Stimulated activated CD4-positive, alpha-beta T cell treated with anti-CD3 and anti-CD28 coated beads, TNF-alpha, amount 100 ng/mL, for 24 hours (primary cell): ENCODE results near the gene SYT1.
"Not testable (repeated sequence)": the region's sequence is repeated elsewhere in the genome, so short reads cannot be mapped to it uniquely, and the experiment has no call there.

Source experiments
- DNase-seq, 3 experiments: peaks; one replicate each; pipeline ENCODE4 v3.0.0-alpha.2; 2020; ENCODE audit warnings: low read depth in 3 of 3

SYT1 gene

GRCh38 chr12:79140711-79141110, 276.1 kb downstream of the SYT1 start:
- DNase-seq: no peak

- DNase-seq: no peak
These were observed 277.2 kb downstream of the SYT1 start for GRCh38 chr12:79141776-79142175.

DNA sequence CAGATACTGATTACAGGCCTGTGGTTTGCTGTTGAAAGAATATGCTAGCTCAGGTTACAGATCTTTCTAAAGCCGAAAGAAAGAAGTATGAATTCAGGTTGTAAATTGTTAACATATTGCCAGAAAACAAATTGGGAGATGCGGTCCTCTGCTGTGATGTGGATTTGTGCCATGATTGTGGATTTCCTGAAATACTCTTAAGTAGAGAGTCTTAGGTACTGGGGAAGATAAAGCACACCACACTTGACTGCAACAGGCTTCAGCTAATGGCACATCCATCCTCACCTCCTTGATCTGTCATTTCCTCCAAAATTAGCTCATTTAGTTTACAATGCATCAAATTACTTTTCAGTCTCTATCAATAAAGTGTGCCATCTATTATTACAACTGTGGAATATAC, 279.2 kb downstream of the SYT1 start:
- no peak for DNase-seq

DNA sequence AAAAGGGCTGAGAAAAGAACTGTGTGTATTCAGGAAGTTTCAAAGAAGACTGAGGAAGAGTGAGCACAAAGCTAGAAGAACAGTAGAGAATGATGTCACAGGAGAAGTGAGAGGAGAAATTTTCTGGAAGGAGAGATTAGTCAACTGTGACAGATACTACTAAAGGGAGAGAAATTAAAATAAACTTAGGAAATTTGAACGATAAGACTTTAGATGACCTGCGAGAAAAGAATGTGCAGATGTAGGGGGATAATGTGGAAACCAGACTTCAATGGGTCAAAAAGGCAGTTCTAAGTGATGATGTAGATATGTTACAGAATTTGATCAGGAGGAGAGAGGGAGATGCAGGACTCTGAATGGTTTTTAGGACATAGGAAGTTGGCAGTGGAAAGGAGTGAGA, 287.4 kb downstream of the SYT1 start:
- no peak for DNase-seq

DNA sequence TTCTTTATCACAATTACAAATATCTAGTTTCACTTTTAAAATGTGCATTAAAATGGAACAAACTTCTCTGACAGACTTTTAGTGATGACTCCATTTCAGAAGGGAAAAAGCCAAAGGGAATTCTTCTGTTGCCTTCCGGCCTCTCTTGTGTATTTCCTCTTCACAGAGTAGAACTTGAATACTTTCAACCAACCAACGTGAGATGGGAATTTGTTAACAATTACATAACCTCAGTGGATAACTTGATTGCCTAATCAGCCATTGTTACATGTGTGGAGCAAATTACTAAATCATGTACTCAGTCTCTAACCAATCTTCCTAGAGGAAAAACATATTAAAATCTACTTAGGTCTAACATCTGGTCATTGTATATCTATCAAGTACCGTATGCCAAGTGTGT, 291.1 kb downstream of the SYT1 start:
- DNase-seq: no peak

GRCh38 chr12:79156846-79157463, 292.4 kb downstream of the SYT1 start:
- DNase-seq: no peak

DNA sequence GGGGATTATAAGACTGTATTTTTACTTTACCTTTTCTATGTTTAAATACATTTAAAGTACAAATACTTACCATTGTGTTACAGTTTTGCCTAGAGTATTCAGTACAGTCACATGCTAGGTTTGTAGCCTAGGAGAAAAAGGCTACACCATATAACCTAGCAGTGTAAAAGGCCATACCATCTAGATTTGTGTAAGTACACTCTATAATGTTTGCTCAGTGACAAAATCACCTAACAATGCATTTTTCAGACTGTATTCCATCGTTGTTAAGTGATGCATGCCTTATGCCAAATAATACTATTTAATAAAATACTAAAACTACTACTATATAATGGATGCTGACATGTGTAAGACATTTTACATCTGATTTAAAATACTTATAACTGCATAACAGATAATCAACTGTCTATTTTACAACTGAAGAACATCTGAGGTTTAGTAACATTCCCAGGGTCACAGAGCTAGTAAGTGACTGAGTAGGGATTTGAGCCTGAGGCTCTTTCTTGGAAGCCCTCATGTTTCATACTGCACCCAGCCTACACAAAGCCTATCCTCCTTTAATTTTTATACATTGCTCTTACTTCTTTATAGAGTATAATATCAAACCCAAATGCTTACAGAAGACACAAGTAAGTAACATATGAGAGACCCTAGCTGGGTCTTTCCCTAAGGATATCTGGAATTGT, 296.8 kb downstream of the SYT1 start:
- no peak for DNase-seq

DNA sequence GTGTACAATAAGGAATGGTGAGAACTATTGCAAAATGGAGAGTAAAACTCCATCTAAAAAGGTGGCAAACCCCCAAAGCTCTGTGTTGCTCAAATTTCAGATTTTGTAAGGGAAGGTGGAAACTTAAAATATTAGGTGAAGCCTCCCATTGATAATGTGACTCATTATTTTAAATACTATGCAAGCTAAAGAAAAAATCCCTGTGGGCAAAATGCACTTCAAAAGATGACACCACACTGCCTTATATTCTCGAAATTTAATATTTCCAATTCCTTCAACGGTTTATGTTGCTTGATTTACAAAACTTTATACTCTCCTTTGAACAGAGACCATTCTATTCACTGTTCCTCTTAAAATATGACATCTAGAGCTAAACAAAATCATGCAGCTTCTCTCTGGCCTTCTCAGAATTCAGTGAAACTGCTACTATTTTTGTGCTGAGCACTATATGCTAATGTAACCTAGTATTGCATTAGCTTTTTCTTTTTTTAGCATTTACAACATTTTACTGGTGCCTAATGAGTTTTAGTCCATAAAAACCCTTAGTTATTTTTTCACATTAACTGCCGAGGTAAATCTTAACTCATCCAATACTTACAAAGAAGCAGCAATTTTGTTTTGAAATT, 297.7 kb downstream of the SYT1 start:
- DNase-seq: no peak

DNA sequence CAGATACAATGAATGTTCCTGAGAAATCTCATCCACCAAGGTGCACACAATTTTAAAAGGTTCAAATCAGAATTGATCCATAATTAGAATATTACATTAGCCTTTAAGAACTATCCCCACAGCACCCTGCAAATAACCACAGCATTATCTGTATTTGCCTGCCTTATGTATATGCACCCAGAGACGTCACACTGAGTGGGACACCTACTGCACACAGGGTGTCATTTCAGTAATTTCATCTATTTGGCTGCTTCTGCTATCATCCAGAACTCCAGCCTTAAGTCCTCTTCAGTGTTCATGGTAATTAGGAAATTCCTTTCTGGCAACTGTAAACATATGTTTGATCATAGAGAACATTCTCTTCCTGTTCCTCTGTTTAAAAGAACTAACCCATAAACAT, 298.4 kb downstream of the SYT1 start:
- DNase-seq: no peak

DNA sequence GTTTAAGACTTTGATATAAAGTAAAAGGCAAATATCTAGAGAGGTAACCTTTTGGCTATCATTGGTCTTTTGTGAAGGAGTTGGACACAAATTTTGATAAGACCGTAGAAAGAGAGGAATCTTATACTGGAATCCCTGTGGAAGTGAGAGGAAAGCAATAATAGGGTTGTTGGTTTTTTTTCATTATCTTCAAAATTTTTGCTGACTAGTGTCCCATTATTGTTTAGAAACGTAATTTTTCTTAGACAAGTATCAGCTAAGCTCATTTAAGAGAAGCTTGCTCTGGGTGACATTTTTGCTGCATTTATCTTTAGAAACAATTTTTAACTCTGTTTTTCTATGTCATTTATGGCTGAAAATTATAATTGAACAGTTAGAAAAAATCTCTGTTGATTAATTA, 300.3 kb downstream of the SYT1 start:
- no peak for DNase-seq

GRCh38 chr12:79168687-79169086, 304.1 kb downstream of the SYT1 start:
- DNase-seq: no peak

GRCh38 chr12:79174626-79175025, 310.1 kb downstream of the SYT1 start:
- no peak for DNase-seq

DNA sequence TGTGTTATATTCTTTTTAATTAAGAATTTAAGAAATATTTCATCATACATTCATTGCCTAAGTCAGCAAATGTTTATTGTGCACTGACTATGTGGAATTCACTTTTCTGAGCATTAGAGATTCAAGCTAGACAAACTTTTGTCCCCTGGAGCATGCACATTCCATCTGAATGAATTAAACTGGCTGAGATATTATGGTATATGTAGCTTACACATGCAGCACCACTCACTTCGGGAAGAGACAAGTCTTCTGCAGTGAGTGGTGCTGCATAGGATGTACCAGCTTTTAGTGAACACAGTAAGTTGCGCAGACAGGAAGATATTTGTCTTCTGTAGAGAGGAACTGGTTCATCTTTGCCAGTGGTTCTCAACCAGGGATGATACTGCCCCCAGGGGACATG, 318.4 kb downstream of the SYT1 start:
- DNase-seq: no peak

- DNase-seq: no peak
These were observed 319.4 kb downstream of the SYT1 start for GRCh38 chr12:79183926-79184325.

DNA sequence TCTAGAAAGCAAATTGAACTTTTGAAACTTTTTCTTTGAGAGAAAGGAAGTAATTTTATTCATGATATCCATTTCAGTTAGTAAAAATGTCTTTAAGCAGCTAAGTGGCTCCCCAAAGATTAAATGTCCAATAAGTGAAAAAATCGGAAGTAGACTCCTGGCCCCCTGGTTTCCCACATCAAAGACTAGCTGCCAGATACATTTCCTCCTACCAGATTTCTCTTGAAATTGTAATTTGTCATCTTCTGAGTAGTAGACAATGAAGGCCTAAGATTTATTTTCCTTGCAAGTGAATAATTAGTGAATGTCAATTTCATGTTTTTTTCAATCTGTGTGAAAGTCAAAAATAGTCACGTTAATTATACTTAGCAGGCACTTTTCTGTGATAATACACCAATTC, 321.9 kb downstream of the SYT1 start:
- DNase-seq: no peak

DNA sequence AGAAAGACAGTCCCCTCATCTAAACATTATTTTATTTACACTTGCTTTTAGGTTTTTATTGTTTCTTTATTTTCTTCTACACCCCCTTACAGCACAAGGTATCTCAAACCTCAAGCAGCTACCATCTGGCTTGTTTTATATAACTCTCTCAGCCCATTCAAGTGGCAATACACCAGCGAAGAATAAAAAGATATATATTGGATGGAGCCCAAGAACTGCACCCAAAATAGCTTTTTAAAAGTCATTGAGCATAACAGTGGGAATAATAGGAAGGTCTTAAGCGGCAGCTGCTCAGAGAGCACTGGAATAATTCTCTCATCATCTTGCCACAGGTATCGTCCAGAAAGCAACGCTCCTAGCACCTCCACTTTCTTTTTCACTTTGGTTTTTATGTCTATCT, 322.5 kb downstream of the SYT1 start:
- DNase-seq: no peak

DNA sequence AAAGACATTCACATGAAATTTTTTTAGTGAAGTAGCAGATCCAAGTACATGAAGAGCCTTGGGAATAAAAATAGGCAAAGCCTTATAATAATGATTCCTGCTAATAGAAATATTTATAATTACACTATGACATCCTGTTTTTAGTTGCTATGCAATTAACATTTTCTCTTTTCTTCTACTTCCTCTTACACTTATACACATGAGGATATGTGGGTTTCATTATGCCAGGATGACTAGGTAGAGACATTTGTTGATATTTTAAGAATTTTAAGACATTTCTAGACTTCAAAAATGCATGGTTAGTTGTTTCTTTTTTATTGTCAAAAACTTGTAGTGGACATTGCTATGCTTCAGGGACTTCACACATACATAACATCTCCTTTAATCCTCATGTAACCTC, 326.8 kb downstream of the SYT1 start:
- DNase-seq: no peak

- no peak for DNase-seq
These were observed 330.0 kb downstream of the SYT1 start for GRCh38 chr12:79194595-79194994.

GRCh38 chr12:79199166-79199565, 334.6 kb downstream of the SYT1 start:
- no peak for DNase-seq

DNA sequence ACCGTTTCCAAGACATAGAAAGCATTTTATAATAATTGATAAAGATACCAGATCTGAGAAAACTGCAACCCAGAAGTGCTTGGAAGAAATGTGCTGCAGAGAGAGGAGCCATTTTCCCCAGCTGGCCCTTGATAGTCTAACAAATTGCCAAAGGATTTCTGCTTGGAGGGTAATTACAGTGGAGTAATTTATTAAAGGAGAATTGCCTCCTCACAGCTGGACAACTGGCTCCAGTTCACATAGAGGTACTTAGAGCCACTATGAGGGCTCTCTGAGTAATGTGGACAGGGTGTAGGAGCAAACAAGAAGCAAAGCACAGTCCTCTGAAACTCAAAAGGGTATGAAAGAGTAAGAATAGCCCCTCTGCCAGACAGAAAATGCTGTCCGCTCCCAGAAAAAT, 335.6 kb downstream of the SYT1 start:
- DNase-seq: no peak

GRCh38 chr12:79203058-79203647, 338.6 kb downstream of the SYT1 start:
- no peak for DNase-seq

- DNase-seq: no peak
These were observed 342.3 kb downstream of the SYT1 start for GRCh38 chr12:79206871-79207270.

GRCh38 chr12:79210403-79210802, 345.8 kb downstream of the SYT1 start:
- not testable (repeated sequence) for DNase-seq
